GM12801 (cell line): ENCODE results near the gene MAN2C1.

ENCODE experiments used
- TF ChIP-seq, protein P1 (sequence below): IDR thresholded peaks from one replicate; pipeline ENCODE4 v1.5.1; 2011; ENCODE audit warnings: control low read depth; ENCODE audit not compliant: insufficient read length; ENCODE audit errors: extremely low read depth

MAN2C1 gene

DNA sequence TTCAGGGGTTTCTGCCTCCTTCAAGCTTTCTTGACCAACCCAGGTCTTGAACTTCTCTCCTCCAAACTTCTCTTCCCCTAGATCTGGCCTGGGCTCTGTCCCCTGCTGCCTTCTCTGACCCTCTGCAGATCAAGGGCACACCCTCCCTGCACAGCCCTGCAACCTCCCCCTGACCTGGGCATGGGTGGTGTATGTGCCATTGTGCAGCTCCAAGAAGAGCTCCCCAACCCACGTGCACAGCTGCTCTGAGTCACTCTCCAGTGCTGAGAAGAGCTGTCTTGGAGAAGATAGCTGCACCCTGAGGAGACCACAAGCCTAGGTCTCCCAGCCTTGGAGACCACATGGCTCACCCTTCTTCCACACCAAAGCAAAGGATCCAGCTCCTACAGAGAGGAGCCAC lies 8.0 kb downstream of the MAN2C1 start:
- TF ChIP-seq, protein P1, sequence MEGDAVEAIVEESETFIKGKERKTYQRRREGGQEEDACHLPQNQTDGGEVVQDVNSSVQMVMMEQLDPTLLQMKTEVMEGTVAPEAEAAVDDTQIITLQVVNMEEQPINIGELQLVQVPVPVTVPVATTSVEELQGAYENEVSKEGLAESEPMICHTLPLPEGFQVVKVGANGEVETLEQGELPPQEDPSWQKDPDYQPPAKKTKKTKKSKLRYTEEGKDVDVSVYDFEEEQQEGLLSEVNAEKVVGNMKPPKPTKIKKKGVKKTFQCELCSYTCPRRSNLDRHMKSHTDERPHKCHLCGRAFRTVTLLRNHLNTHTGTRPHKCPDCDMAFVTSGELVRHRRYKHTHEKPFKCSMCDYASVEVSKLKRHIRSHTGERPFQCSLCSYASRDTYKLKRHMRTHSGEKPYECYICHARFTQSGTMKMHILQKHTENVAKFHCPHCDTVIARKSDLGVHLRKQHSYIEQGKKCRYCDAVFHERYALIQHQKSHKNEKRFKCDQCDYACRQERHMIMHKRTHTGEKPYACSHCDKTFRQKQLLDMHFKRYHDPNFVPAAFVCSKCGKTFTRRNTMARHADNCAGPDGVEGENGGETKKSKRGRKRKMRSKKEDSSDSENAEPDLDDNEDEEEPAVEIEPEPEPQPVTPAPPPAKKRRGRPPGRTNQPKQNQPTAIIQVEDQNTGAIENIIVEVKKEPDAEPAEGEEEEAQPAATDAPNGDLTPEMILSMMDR: no peak

DNA sequence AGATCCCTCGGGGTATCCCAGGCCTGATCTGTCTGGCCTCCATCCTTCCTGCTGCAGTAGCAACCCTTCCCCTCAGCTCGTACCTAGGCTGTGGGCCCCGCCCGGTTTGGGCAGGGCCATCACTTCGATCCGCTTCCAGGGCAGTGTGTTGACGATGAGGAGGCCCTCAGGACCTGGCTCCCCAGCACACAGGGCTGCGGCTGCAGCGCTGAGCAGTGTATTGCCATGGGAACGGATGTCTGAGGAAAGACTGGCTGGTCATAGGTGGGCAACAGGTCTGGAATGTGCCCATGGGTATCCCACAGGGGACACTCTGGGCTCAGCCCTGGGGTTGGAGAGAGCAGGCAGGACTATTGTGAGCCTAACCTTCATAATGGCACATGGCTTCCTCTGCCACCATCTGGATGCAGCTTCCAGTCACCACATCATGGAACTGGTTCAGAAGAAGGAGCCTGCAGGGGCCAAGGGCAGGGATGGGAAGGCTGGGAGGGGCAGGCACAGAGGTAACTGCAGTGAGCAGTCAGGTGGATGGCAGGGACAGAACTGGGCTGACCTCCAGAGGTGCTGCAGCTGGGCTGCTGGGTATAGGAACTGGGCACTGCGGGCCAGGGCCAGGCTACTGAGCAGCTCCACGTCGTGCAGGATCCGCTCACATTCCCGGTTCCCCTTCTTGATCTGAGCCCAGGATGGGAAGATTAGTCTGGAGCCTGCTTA lies 8.7 kb downstream of the MAN2C1 start:
- TF ChIP-seq, protein P1: no peak

DNA sequence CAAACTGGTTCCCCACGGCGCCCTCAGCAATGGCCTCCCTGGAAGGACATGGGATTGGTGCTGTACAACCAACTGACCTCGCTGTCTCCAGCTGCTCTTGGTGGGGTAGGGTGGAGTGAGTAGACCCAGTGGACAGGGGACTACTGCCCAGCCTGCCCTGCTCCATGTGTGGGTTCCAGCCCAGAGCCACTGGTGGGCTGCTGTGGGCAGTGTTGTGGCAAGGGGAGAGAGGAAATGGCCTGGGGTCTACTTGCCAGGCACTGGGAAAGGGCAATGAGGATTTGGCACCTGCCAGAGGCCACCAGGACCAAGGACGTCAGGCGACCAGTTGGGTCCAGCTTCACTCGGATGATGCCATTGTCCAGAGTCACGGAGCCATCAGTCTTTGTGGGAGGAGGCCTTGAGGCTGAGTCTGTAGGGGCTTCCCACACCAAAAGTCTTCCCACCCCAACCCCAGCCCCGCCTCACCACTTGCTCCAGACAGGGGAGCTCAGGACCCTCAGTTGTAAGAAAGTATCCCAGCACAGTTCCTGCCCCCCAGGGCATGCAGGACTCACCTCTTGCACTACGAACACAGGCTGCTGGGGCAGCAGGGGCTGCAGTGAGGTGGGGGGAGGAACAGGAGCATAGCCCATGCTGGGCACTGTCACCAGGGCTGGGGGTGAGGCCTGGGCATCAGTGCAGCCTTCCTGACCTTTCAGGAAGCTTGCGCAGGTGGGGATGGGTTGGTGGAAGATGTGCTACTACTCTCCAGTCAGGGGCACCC lies 9.5 kb downstream of the MAN2C1 start:
- TF ChIP-seq, protein P1: no peak

DNA sequence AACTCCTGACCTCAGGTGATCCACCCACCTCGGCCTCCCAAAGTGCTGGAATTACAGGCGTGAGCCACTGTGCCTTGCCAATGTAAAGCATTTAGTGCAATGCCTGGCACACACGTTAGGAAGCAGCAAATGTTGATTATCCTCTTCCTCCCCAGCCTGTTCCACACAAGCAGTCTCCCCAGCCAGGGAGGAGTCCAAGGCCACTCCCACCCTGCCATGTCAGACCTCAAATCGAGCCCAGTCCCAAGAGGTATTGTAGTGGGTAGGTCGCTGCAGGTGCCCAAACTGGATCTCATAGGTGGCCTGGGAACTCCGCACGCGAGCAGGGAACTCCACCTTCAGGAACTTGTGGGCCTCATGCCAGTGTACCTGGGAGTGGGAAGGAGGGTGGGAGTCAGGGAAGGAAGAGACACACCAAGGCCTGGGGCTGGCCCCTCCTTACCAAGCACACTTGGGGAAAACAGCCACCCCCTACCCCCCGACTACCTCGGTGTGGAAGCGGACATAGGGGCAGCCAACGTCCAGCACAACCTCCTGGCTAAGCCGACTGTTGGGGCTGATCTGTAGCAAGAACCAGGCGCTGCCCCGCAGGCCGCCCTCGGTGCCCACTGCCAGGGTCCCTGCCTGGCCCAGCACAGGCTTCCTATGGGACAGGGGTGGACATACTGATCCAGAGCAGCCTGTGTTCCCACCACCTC lies 10.3 kb downstream of the MAN2C1 start:
- TF ChIP-seq, protein P1: no peak

DNA sequence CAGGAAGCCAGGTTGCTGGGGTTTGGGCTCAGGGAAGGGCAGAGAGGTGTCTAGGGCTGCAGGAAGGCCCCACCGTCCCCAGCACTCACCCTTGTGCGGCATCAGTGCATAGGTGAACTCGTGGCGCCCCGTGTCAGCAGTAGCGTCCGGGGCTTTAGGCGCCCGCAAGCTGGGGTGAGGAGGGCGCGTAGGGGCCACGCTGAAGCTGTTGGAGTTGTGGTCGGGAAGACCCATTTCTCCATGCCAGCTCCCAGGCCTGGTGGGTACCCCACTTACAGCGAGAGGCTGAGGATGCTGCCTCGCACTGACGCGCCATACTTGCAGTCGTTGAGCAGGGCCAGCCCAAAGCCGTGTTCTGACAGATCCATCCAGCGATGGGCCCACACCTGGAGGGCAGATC lies 11.9 kb downstream of the MAN2C1 start:
- TF ChIP-seq, protein P1: no peak

DNA sequence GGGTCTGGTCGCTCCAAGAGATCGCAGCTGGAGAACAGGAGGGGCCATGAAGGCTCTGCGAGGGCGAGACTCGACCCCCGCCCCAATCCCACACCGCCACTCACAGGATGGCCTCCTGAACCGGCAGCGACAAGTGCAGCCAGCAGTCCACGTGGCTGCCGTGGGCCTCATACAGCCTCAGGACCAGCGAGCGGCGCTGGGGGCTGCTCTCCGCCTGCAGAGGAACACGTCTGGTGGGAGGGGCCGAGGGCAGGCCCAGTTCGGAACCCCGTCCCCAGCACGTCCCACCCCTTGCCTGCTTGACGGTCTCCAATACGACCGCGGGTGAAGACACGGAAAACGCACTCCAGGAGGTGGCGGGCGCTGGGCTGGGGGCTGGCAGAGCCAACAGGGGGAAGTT lies 12.4 kb downstream of the MAN2C1 start:
- TF ChIP-seq, protein P1: no peak

DNA sequence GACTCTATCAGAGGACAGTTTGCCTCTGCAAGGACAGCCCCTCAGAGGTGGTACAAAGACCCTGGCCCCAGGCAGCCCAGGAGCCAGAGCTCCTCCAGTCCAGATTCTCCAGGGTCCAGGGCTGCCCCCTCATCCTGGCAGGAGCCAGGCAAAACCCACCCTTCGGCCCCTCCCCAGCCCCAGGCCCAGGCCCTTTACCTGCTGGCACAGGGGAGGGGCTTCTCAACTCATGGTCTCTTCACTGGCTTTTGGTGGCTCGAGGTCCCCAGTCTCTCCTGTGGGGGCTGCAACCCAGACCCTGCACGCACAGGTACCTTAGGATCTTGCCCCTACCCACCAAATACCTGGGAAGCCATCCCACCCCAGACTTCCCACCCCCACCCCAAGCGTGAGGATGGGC lies 13.0 kb downstream of the MAN2C1 start:
- TF ChIP-seq, protein P1: no peak
